GM23248 (cell line): Measurements from ENCODE around the gene AGAP1. TPM values are rescaled to one million over a fixed set of nuclear protein-coding genes. Genes with fewer than 3 reads are reported as not detected.

ENCODE experiments used
- DNase-seq: peaks from one replicate; pipeline ENCODE4 v3.0.0-alpha.2; 2015
- H2AFZ ChIP-seq: fragments of 200-600 bp; sonication (generic); 2 replicates; pipeline ENCODE4 v1.6.1; 2016; ENCODE audit warnings: antibody characterized with exemption
- H3F3A ChIP-seq: fragments of 200-600 bp; sonication (generic); 2 replicates; pipeline ENCODE4 v1.6.1; 2016; ENCODE audit warnings: mild to moderate bottlenecking, antibody characterized with exemption, mixed run types; ENCODE audit not compliant: insufficient read depth
- H3K27ac ChIP-seq: fragments of 200-600 bp; sonication (generic); 2 replicates; pipeline ENCODE4 v1.5.1; 2016; ENCODE audit warnings: mild to moderate bottlenecking
- H3K27me3 ChIP-seq: fragments of 200-600 bp; sonication (generic); replicated peaks from 2 replicates; pipeline ENCODE4 v1.6.1; 2016; ENCODE audit warnings: mild to moderate bottlenecking; ENCODE audit not compliant: insufficient read depth
- H3K36me3 ChIP-seq: fragments of 200-600 bp; sonication (generic); 2 replicates; pipeline ENCODE4 v1.6.1; 2016; ENCODE audit warnings: low read depth, mild to moderate bottlenecking
- H3K4me1 ChIP-seq: fragments of 200-600 bp; sonication (generic); 2 replicates; pipeline ENCODE4 v1.6.1; 2016; ENCODE audit warnings: mild to moderate bottlenecking; ENCODE audit not compliant: insufficient read depth
- H3K4me2 ChIP-seq: fragments of 200-600 bp; sonication (generic); one replicate; pipeline ENCODE4 v1.6.1; 2016; ENCODE audit warnings: mild to moderate bottlenecking; ENCODE audit not compliant: unreplicated experiment
- H3K4me3 ChIP-seq: fragments of 200-600 bp; sonication (generic); 2 replicates; pipeline ENCODE4 v1.5.1; 2016; ENCODE audit warnings: mild to moderate bottlenecking
- H3K79me2 ChIP-seq: fragments of 200-600 bp; sonication (generic); 2 replicates; pipeline ENCODE4 v1.6.1; 2016; ENCODE audit warnings: mild to moderate bottlenecking; ENCODE audit not compliant: insufficient read depth
- H3K9ac ChIP-seq: fragments of 200-600 bp; sonication (generic); 2 replicates; pipeline ENCODE4 v1.6.1; 2016; ENCODE audit warnings: mild to moderate bottlenecking
- H3K9me2 ChIP-seq: fragments of 200-600 bp; sonication (generic); 2 replicates; pipeline ENCODE4 v1.6.1; 2016; ENCODE audit warnings: mixed run types, mild to moderate bottlenecking, moderate library complexity; ENCODE audit not compliant: insufficient read depth
- H3K9me3 ChIP-seq: fragments of 200-600 bp; sonication (generic); one replicate; pipeline ENCODE4 v1.6.1; 2017; ENCODE audit warnings: low read depth
- H4K20me1 ChIP-seq: fragments of 200-600 bp; sonication (generic); 2 replicates; pipeline ENCODE4 v1.6.0; 2016; ENCODE audit not compliant: insufficient read depth
- EZH2 ChIP-seq: fragments of 200-600 bp; sonication (generic); IDR thresholded peaks from 2 replicates; pipeline ENCODE4 v1.6.1; 2018; ENCODE audit warnings: antibody characterized with exemption, mild to moderate bottlenecking; ENCODE audit not compliant: insufficient read depth, poor library complexity, severe bottlenecking
- EZH2phosphoT487 ChIP-seq: fragments of 200-600 bp; sonication (generic); IDR thresholded peaks from 2 replicates; pipeline ENCODE4 v1.6.1; 2018; ENCODE audit warnings: antibody characterized with exemption, moderate library complexity, mild to moderate bottlenecking, low read depth; ENCODE audit not compliant: insufficient read depth
- WGBS, 2 experiments: methylation state at CpG; one replicate each; pipeline ENCODE4 v1.1.6; 2015 to 2017; ENCODE audit warnings: low lambda C conversion rate in 2 of 2, low coverage in 1 of 2; ENCODE audit errors: missing lambda C conversion rate in 2 of 2; 5-methylcytosine and 5-hydroxymethylcytosine counted together
- in situ Hi-C: fragments of 300-500 bp; cut with MboI; formaldehyde crosslinking; loops from 2 replicates; pipeline ENCODE4 v1.15.0; 2020
- polyA plus RNA-seq: library from polyadenylated mRNA; unstranded; fragments of >200 nt; fragmentation: Nextera tagmentation; extraction: Ambion mirVana; gene quantifications from 2 replicates; pipeline ENCODE4 v1.2.1, GENCODE V29; 2016
- total RNA-seq: library from RNA; depleted of rRNA; stranded (reverse); fragments of >200 nt; shearing (Covaris generic); gene quantifications from 2 replicates; pipeline ENCODE4 v1.2.3, GENCODE V29; 2014

Gene AGAP1
- total and polyA plus RNA-seq, 2 experiments from 2014 or later = 2.2 to 9.9 TPM

DNA sequence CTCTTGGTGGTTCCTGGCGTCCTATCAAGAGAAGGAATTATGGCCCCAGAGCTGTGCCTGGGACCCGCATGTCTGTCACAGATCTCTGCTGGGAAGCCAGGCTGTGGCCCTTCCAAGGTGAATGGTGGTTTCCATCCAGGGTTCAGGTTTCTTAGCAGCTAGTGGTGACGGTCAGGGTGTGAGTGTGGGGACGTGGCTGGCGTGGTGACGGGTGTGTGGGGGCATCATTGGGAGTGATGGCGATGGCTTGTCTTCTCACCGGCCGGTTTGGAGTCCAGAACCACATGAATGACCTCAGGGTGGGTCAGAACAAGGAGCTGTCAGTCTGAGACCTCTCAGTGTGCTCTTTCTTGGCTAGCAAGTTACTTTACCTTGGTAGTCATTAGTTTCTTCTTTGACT, 52.6 kb downstream of the AGAP1 start:
- H3K4me3 ChIP-seq = no peak overlapping the region
- H3K9ac ChIP-seq = no peak overlapping the region
- H3K27ac ChIP-seq = no peak overlapping the region
- no peak for TF ChIP-seq EZH2
- TF ChIP-seq EZH2phosphoT487 = no peak
- H3K4me1 ChIP-seq = peaks cover 6% of the 10 kb centered on the region; the same call in 1 of the 2 replicates
- H2AFZ ChIP-seq = no peak overlapping the region
- H3K9me3 ChIP-seq = no peaks in the 10 kb centered on the region
- in situ Hi-C loops = no loop called here
- no peak for DNase-seq
- H3K79me2 ChIP-seq = peaks cover 97% of the 10 kb centered on the region
- H4K20me1 ChIP-seq = peaks cover 7% of the 10 kb centered on the region; the same call in 1 of the 2 replicates
- WGBS, 2 experiments = 83 to 87% methylated on average over 8 to 9 of the region's 9 CpGs
- H3K36me3 ChIP-seq = no peaks in the 10 kb centered on the region
- H3K27me3 ChIP-seq = no peaks in the 10 kb centered on the region
- H3K9me2 ChIP-seq = no peaks in the 10 kb centered on the region
- no peaks in the 10 kb centered on the region for H3F3A ChIP-seq
- no peak overlapping the region for H3K4me2 ChIP-seq

- H3K4me2 ChIP-seq = no peak overlapping the region
- H3K27me3 ChIP-seq = no peaks in the 10 kb centered on the region
- H3K36me3 ChIP-seq = no peaks in the 10 kb centered on the region
- no peak overlapping the region for H3K27ac ChIP-seq
- no peaks in the 10 kb centered on the region; the same call in none of the 2 replicates for H4K20me1 ChIP-seq
- no peak overlapping the region for H3K9ac ChIP-seq
- in situ Hi-C loops = no loop called here
- H3K4me1 ChIP-seq = no peaks in the 10 kb centered on the region
- no peaks in the 10 kb centered on the region for H3K9me3 ChIP-seq
- DNase-seq = no peak
- H3F3A ChIP-seq = no peaks in the 10 kb centered on the region
- no peak overlapping the region for H3K4me3 ChIP-seq
- no peak overlapping the region for H2AFZ ChIP-seq
- H3K79me2 ChIP-seq = peaks cover 99% of the 10 kb centered on the region
- TF ChIP-seq EZH2phosphoT487 (no peak), EZH2 (no peak)
- H3K9me2 ChIP-seq = no peaks in the 10 kb centered on the region
- 96 to 98% methylated on average over 17 to 19 of the region's 19 CpGs for WGBS, 2 experiments
Observed at GRCh38 chr2:235549735-235550377, 56.0 kb downstream of the AGAP1 start.

DNA sequence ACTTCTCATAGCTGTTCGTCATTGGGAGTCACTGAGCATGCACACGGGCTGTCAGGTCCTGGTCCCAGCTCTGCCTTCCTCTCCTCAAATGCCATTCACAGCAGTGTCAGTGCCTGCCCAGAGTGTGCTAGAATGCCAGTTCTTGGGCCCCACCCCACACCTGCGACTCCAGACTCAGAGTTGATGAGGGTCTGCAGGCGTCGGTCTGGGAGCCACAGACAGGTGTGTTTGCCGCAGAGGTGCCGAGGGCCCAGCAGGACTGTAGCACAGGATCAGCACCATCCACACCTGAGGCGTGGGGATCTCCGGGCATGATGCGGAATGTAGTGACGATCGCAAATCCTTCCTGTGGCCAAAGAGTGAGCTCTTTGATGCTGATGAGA, 56.5 kb downstream of the AGAP1 start:
- in situ Hi-C loops = no loop called here
- 98 to 99% methylated on average over 12 of the region's 12 CpGs for WGBS, 2 experiments
- Histone ChIP-seq H3K4me3 (no peak overlapping the region), H3K27ac (no peak overlapping the region), H3K9me3 (no peaks in the 10 kb centered on the region), H3K9me2 (no peaks in the 10 kb centered on the region), H3F3A (no peaks in the 10 kb centered on the region), H3K4me1 (no peaks in the 10 kb centered on the region), H4K20me1 (no peaks in the 10 kb centered on the region; the same call in none of the 2 replicates), H3K36me3 (no peaks in the 10 kb centered on the region), H3K27me3 (no peaks in the 10 kb centered on the region), H2AFZ (no peak overlapping the region), H3K4me2 (no peak overlapping the region), H3K9ac (no peak overlapping the region), H3K79me2 (peaks cover 98% of the 10 kb centered on the region)
- no peak for DNase-seq
- TF ChIP-seq EZH2phosphoT487 = no peak
- TF ChIP-seq EZH2 = no peak

DNA sequence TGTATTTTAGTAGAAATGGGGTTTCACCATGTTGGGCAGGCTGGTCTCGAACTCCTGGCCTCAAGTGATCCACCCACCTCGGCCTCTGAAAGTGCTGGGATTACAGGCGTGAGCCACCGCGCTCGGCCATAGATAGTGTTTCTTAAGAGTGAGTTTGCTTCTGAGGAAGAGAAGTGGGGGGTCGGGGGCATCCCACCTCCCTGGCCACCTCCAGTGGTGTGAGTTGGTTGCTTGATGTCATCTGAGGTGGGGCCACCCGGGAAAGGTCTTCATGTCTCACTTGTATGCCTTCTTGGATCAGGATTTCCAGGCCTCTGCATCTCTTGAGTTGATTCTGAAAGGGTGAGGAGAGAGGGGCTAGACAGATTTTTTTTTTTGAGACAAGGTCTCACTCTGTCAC, 57.1 kb downstream of the AGAP1 start:
- in situ Hi-C loops = no loop called here

More for the DNA sequence above, 57.1 kb downstream of the AGAP1 start:
- no peak overlapping the region for H3K9ac ChIP-seq
- no peaks in the 10 kb centered on the region for H3K27me3 ChIP-seq
- no peak for DNase-seq
- H3K4me3 ChIP-seq = no peak overlapping the region
- H3K4me2 ChIP-seq = no peak overlapping the region
- no peaks in the 10 kb centered on the region for H3K36me3 ChIP-seq
- H3K9me2 ChIP-seq = no peaks in the 10 kb centered on the region
- TF ChIP-seq EZH2phosphoT487 (no peak), EZH2 (no peak)
- no peaks in the 10 kb centered on the region; the same call in none of the 2 replicates for H4K20me1 ChIP-seq
- no peaks in the 10 kb centered on the region for H3K9me3 ChIP-seq
- no peaks in the 10 kb centered on the region for H3K4me1 ChIP-seq
- peaks cover 98% of the 10 kb centered on the region for H3K79me2 ChIP-seq
- no peaks in the 10 kb centered on the region for H3F3A ChIP-seq
- 94% methylated on average over 8 of the region's 8 CpGs for WGBS, 2 experiments
- H2AFZ ChIP-seq = no peak overlapping the region
- no peak overlapping the region for H3K27ac ChIP-seq
